ENCODE data around the gene EHMT1.

- no peak for TF ChIP-seq NFRKB (IDR thresholded peaks at IDR 0.05)
- TF ChIP-seq SUZ12 (IDR thresholded peaks at IDR 0.05), result no peak
- no peak for TF ChIP-seq FOXA1 (IDR thresholded peaks at IDR 0.05)
- TF ChIP-seq HDGF (IDR thresholded peaks at IDR 0.05; ENCODE audit: borderline replicate concordance), result no peak
- TF ChIP-seq SP1 (IDR thresholded peaks at IDR 0.05), result no peak
- TF ChIP-seq ARNT (IDR thresholded peaks at IDR 0.05), result no peak
- TF ChIP-seq FOXM1 (IDR thresholded peaks at IDR 0.05; ENCODE audit: borderline replicate concordance), result no peak
- no peak for TF ChIP-seq FOXK2 (IDR thresholded peaks at IDR 0.05)
- no peak for TF ChIP-seq BHLHE40 (IDR thresholded peaks at IDR 0.05; ENCODE audit: borderline replicate concordance)
- TF ChIP-seq ELF4 (IDR thresholded peaks at IDR 0.05), result no peak
- no peak for TF ChIP-seq ZNF384 (IDR thresholded peaks at IDR 0.05)
- no peak for TF ChIP-seq TARDBP (IDR thresholded peaks at IDR 0.05)
Measured at GRCh38 chr9:137843355-137843754, 224.6 kb downstream of the EHMT1 start.

Data from HEK293T (cell line).